GM23338 (cell line): ENCODE data around the gene SLIT2. TPM values are rescaled to one million over a fixed set of nuclear protein-coding genes. Genes with fewer than 3 reads are reported as not detected.

Experiments
- ATAC-seq: fragments of 200-7000 bp; cut with Tn5 transposase; 3 replicates; pipeline ENCODE4 v1.9.1; 2020
- DNase-seq: peaks from one replicate; pipeline ENCODE4 v3.0.0-alpha.2; 2015; ENCODE audit warnings: low spot score
- H2AFZ ChIP-seq: fragments of 200-600 bp; sonication (generic); 2 replicates; pipeline ENCODE4 v1.8.0; 2016; ENCODE audit warnings: antibody characterized with exemption, mild to moderate bottlenecking, moderate library complexity
- H3F3A ChIP-seq: fragments of 200-600 bp; sonication (generic); replicated peaks from 2 replicates; pipeline ENCODE4 v1.8.0; 2017; ENCODE audit warnings: antibody characterized with exemption, mixed run types, low read depth
- H3K27ac ChIP-seq: fragments of 200-600 bp; sonication (generic); 2 replicates; pipeline ENCODE4 v1.6.1; 2016; ENCODE audit warnings: low read depth
- H3K27me3 ChIP-seq: fragments of 200-600 bp; sonication (generic); 2 replicates; pipeline ENCODE4 v1.8.0; 2016; ENCODE audit warnings: mild to moderate bottlenecking, mixed run types, moderate library complexity; ENCODE audit not compliant: insufficient read depth
- H3K36me3 ChIP-seq: fragments of 200-600 bp; sonication (generic); 2 replicates; pipeline ENCODE4 v1.8.0; 2016; ENCODE audit warnings: mild to moderate bottlenecking; ENCODE audit not compliant: insufficient read depth
- H3K4me1 ChIP-seq: fragments of 200-600 bp; sonication (generic); 2 replicates; pipeline ENCODE4 v1.8.0; 2016; ENCODE audit warnings: mild to moderate bottlenecking, moderate library complexity; ENCODE audit not compliant: insufficient read depth
- H3K4me2 ChIP-seq: fragments of 200-600 bp; sonication (generic); 2 replicates; pipeline ENCODE4 v1.7.1; 2017; ENCODE audit warnings: mixed run types
- H3K4me3 ChIP-seq: fragments of 200-600 bp; sonication (generic); 2 replicates; pipeline ENCODE4 v1.6.1; 2016; ENCODE audit warnings: mixed run types
- H3K79me2 ChIP-seq: fragments of 200-600 bp; sonication (generic); replicated peaks from 2 replicates; pipeline ENCODE4 v1.8.0; 2017; ENCODE audit warnings: mild to moderate bottlenecking; ENCODE audit not compliant: insufficient read depth
- H3K9me2 ChIP-seq: fragments of 200-600 bp; sonication (generic); 2 replicates; pipeline ENCODE4 v1.8.0; 2017; ENCODE audit not compliant: insufficient read depth
- H4K20me1 ChIP-seq: fragments of 200-600 bp; sonication (generic); replicated peaks from 2 replicates; pipeline ENCODE4 v1.8.0; 2017; ENCODE audit warnings: mild to moderate bottlenecking; ENCODE audit not compliant: insufficient read depth
- H3K27ac Mint-ChIP-seq: 2 replicates; pipeline ENCODE4 v1.8.0; 2020; ENCODE audit warnings: inconsistent platforms, mild to moderate bottlenecking, moderate library complexity, mixed read lengths
- H3K27me3 Mint-ChIP-seq: 3 replicates; pipeline ENCODE4 v1.8.0; 2022; ENCODE audit warnings: low read depth, mild to moderate bottlenecking, moderate library complexity, mixed read lengths, inconsistent platforms; ENCODE audit not compliant: insufficient read depth, poor library complexity
- H3K36me3 Mint-ChIP-seq: 3 replicates; pipeline ENCODE4 v1.8.0; 2021; ENCODE audit warnings: low read depth, mild to moderate bottlenecking, inconsistent platforms, moderate library complexity, mixed read lengths
- H3K4me1 Mint-ChIP-seq: 3 replicates; pipeline ENCODE4 v1.8.0; 2020; ENCODE audit warnings: mild to moderate bottlenecking, inconsistent platforms, mixed read lengths
- H3K4me3 Mint-ChIP-seq: 3 replicates; pipeline ENCODE4 v1.8.0; 2021; ENCODE audit warnings: moderate library complexity, mild to moderate bottlenecking, inconsistent platforms, mixed read lengths
- H3K9me3 Mint-ChIP-seq: 3 replicates; pipeline ENCODE4 v1.8.0; 2020; ENCODE audit warnings: moderate library complexity, mild to moderate bottlenecking, inconsistent platforms, mixed read lengths
- CREB1 ChIP-seq: fragments of 250-450 bp; sonication (Bioruptor Pico); IDR thresholded peaks from 2 replicates; pipeline ENCODE4 v1.5.0; 2020; ENCODE audit warnings: low read depth, mild to moderate bottlenecking, moderate library complexity
- ETS1 ChIP-seq: IDR thresholded peaks from 2 replicates; pipeline ENCODE4 v1.6.1; 2016; ENCODE audit warnings: antibody characterized with exemption
- EZH2 ChIP-seq: fragments of 200-600 bp; sonication (generic); IDR thresholded peaks from one replicate; pipeline ENCODE4 v1.8.0; 2017; ENCODE audit warnings: antibody characterized with exemption, mild to moderate bottlenecking, low read depth; ENCODE audit not compliant: unreplicated experiment
- EZH2phosphoT487 ChIP-seq: fragments of 200-600 bp; sonication (generic); IDR thresholded peaks from one replicate; pipeline ENCODE4 v1.8.1; 2018; ENCODE audit warnings: antibody characterized with exemption; ENCODE audit not compliant: unreplicated experiment
- JUNB ChIP-seq: IDR thresholded peaks from one replicate; pipeline ENCODE4 v1.6.1; 2016; ENCODE audit warnings: antibody characterized with exemption; ENCODE audit not compliant: unreplicated experiment
- NANOG ChIP-seq: IDR thresholded peaks from 2 replicates; pipeline ENCODE4 v1.6.1; 2016; ENCODE audit warnings: antibody characterized with exemption, borderline replicate concordance
- POLR2AphosphoS5 ChIP-seq: IDR thresholded peaks from 2 replicates; pipeline ENCODE4 v1.6.1; 2016; ENCODE audit warnings: antibody characterized with exemption, low read depth
- STAT1 ChIP-seq: IDR thresholded peaks from one replicate; pipeline ENCODE4 v1.6.1; 2016; ENCODE audit warnings: antibody characterized with exemption; ENCODE audit not compliant: unreplicated experiment
- ZNF114 ChIP-seq: fragments of 250-450 bp; sonication (Bioruptor Pico); IDR thresholded peaks from 2 replicates; pipeline ENCODE4 v1.5.0; 2020; ENCODE audit warnings: mild to moderate bottlenecking, moderate library complexity
- ZNF331 ChIP-seq: fragments of 250-450 bp; sonication (Bioruptor Pico); IDR thresholded peaks from 2 replicates; pipeline ENCODE4 v1.5.0; 2020; ENCODE audit warnings: low read depth, mild to moderate bottlenecking, moderate library complexity
- ZNF462 ChIP-seq: fragments of 250-450 bp; sonication (Bioruptor Pico); IDR thresholded peaks from 2 replicates; pipeline ENCODE4 v1.5.0; 2020; ENCODE audit warnings: mild to moderate bottlenecking, moderate library complexity
- polyA plus RNA-seq: library from polyadenylated mRNA; unstranded; fragments of >200 nt; fragmentation: Nextera tagmentation; extraction: Ambion mirVana; gene quantifications from 2 replicates; pipeline ENCODE4 v1.2.1, GENCODE V29; 2016
- total RNA-seq: library from RNA; depleted of rRNA; stranded (reverse); fragments of >200 nt; shearing (Covaris generic); gene quantifications from 2 replicates; pipeline ENCODE4 v1.2.3, GENCODE V29; 2014
- TF ChIP-seq, protein P1 (sequence below), 2 experiments: fragments of 200-600 bp in 1 of 2; sonication (generic) in 1 of 2; conservative IDR thresholded peaks; 2 replicates each; pipeline versions ENCODE4 v1.5.1 to v1.6.1; 2016 to 2017; ENCODE audit warnings: antibody characterized with exemption in 2 of 2, low read depth in 2 of 2, mild to moderate bottlenecking in 2 of 2, moderate library complexity in 1 of 2
- TF ChIP-seq, protein P2 (sequence below): IDR thresholded peaks from one replicate; pipeline ENCODE4 v1.6.1; 2018; ENCODE audit warnings: antibody characterized with exemption; ENCODE audit not compliant: unreplicated experiment

SLIT2 gene
- total and polyA plus RNA-seq, 2 experiments from 2014 or later: 5.2 to 5.6 TPM

DNA sequence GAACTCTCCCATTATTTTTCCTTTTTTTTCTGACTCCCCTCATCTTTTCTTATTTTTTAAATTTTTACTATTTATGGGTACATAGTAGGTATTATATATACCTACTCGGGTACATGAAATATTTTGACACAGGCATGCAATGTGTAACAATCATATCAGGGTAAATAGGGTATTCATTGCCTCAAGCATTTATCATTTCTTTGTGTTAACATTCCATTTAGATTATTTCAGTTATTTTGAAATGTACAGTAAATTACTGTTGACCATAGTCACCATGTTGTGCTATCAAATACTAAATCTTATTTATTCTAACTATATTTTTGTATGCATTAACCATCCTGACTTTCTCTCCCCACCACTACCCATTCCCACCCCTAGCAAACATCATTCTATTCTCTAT lies 33.8 kb upstream of the SLIT2 start:
- DNase-seq: no peak
- Histone ChIP-seq H3K9me2 (no peaks in the 10 kb centered on the region), H2AFZ (no peak overlapping the region), H3K27me3 (no peaks in the 10 kb centered on the region), H3K79me2 (no peaks in the 10 kb centered on the region), H3K4me2 (no peak overlapping the region), H4K20me1 (no peaks in the 10 kb centered on the region), H3K4me3 (no peak overlapping the region), H3K27ac (no peak overlapping the region), H3K4me1 (peaks cover 21% of the 10 kb centered on the region; the same call in 1 of the 2 replicates), H3K36me3 (no peaks in the 10 kb centered on the region), H3F3A (no peaks in the 10 kb centered on the region)
- peaks cover 2% of the 10 kb centered on the region; the same call in 2 of the 3 replicates for H3K9me3 Mint-ChIP-seq
- H3K27ac Mint-ChIP-seq: no peak overlapping the region
- peaks cover 14% of the 10 kb centered on the region for H3K4me1 Mint-ChIP-seq
- H3K36me3 Mint-ChIP-seq: no peaks in the 10 kb centered on the region
- ATAC-seq: no peak
- H3K27me3 Mint-ChIP-seq: no peaks in the 10 kb centered on the region
- no peak overlapping the region for H3K4me3 Mint-ChIP-seq
- TF ChIP-seq CREB1 (CRISPR knock-in tag): no peak
- TF ChIP-seq EZH2phosphoT487: no peak
- no peak for TF ChIP-seq ZNF114
- no peak for TF ChIP-seq ZNF462 (CRISPR knock-in tag)
- TF ChIP-seq STAT1: no peak
- TF ChIP-seq JUNB: no peak
- TF ChIP-seq POLR2AphosphoS5: no peak
- TF ChIP-seq, protein P1, sequence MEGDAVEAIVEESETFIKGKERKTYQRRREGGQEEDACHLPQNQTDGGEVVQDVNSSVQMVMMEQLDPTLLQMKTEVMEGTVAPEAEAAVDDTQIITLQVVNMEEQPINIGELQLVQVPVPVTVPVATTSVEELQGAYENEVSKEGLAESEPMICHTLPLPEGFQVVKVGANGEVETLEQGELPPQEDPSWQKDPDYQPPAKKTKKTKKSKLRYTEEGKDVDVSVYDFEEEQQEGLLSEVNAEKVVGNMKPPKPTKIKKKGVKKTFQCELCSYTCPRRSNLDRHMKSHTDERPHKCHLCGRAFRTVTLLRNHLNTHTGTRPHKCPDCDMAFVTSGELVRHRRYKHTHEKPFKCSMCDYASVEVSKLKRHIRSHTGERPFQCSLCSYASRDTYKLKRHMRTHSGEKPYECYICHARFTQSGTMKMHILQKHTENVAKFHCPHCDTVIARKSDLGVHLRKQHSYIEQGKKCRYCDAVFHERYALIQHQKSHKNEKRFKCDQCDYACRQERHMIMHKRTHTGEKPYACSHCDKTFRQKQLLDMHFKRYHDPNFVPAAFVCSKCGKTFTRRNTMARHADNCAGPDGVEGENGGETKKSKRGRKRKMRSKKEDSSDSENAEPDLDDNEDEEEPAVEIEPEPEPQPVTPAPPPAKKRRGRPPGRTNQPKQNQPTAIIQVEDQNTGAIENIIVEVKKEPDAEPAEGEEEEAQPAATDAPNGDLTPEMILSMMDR (conservative IDR thresholded peaks at IDR 0.05; ENCODE audit: low read depth in 2 of 2): no peak
- TF ChIP-seq ETS1: no peak
- TF ChIP-seq, protein P2, sequence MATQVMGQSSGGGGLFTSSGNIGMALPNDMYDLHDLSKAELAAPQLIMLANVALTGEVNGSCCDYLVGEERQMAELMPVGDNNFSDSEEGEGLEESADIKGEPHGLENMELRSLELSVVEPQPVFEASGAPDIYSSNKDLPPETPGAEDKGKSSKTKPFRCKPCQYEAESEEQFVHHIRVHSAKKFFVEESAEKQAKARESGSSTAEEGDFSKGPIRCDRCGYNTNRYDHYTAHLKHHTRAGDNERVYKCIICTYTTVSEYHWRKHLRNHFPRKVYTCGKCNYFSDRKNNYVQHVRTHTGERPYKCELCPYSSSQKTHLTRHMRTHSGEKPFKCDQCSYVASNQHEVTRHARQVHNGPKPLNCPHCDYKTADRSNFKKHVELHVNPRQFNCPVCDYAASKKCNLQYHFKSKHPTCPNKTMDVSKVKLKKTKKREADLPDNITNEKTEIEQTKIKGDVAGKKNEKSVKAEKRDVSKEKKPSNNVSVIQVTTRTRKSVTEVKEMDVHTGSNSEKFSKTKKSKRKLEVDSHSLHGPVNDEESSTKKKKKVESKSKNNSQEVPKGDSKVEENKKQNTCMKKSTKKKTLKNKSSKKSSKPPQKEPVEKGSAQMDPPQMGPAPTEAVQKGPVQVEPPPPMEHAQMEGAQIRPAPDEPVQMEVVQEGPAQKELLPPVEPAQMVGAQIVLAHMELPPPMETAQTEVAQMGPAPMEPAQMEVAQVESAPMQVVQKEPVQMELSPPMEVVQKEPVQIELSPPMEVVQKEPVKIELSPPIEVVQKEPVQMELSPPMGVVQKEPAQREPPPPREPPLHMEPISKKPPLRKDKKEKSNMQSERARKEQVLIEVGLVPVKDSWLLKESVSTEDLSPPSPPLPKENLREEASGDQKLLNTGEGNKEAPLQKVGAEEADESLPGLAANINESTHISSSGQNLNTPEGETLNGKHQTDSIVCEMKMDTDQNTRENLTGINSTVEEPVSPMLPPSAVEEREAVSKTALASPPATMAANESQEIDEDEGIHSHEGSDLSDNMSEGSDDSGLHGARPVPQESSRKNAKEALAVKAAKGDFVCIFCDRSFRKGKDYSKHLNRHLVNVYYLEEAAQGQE: no peak
- TF ChIP-seq ZNF331: no peak
- TF ChIP-seq NANOG: no peak
- TF ChIP-seq EZH2: no peak
